NT2/D1 (cell line): ENCODE results near the gene RBMX.
A peak's percentile ranks its signal among the peaks of the same experiment; 100 is the strongest.
"Not testable (repeated sequence)": the region's sequence is repeated elsewhere in the genome, so short reads cannot be mapped to it uniquely, and the experiment has no call there.

Experiments used
- DNase-seq: peaks from one replicate; pipeline ENCODE4 v3.0.0-alpha.2; 2011; ENCODE audit warnings: low read depth, low spot score
- H3K27me3 ChIP-seq: 2 replicates; pipeline ENCODE4 v1.6.0; 2011; ENCODE audit warnings: mild to moderate bottlenecking; ENCODE audit not compliant: insufficient read length, insufficient read depth
- H3K36me3 ChIP-seq: 2 replicates; pipeline ENCODE4 v1.6.1; 2011; ENCODE audit warnings: mild to moderate bottlenecking, low read length, mixed read lengths; ENCODE audit not compliant: insufficient read depth, insufficient read length
- H3K4me1 ChIP-seq: 2 replicates; pipeline ENCODE4 v1.5.1; 2011; ENCODE audit not compliant: insufficient read depth, insufficient read length
- H3K4me3 ChIP-seq: 2 replicates; pipeline ENCODE4 v1.5.1; 2011; ENCODE audit warnings: low read depth; ENCODE audit not compliant: insufficient read length
- H3K9ac ChIP-seq: 2 replicates; pipeline ENCODE4 v1.6.0; 2011; ENCODE audit warnings: low read depth; ENCODE audit not compliant: insufficient read length
- H3K9me3 ChIP-seq: 2 replicates; pipeline ENCODE4 v1.5.1; 2011; ENCODE audit warnings: mild to moderate bottlenecking, low read length; ENCODE audit not compliant: insufficient read depth
- SUZ12 ChIP-seq: IDR thresholded peaks from 2 replicates; pipeline ENCODE4 v1.6.1; 2011; ENCODE audit not compliant: insufficient read length, insufficient read depth; ENCODE audit errors: extremely low read depth
- YY1 ChIP-seq: IDR thresholded peaks from 2 replicates; pipeline ENCODE4 v1.6.1; 2011; ENCODE audit not compliant: insufficient read length, insufficient read depth
- ZNF274 ChIP-seq: IDR thresholded peaks from 2 replicates; pipeline ENCODE4 v1.6.1; 2011; ENCODE audit warnings: mild to moderate bottlenecking, low read depth, low read length

The RBMX gene

DNA sequence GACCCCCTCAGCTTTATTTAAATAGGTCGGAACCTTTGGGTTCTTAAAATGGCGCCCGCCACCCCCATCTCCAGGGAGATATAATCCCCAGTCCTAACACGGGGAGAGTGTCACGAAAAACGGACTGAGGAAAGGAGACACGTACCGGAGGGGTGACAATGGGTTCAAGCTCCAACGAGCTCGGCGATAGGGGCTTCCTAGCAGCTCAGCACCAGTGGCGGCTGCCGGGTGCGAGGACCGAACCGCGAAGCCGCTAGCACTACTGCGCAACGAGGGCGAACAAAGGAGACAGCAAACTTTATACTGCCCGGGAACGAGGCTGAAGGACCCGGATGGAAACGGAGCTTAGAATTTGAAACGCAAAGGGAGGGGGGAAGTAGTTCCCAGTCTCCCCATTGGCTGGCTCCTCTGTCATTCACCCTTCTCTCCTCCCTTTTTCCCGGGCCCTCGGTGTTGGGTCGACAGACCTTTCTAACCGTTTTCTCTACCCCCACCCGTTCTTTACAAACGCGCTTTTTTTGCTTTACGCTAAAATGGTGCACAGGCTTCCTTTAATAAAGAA is at the start of gene RBMX:
Gene RBMX (minus strand): TSS at position 274 of the 562 bp plus-strand sequence. CDS start 1,298 bp downstream, outside the sequence.
- Histone ChIP-seq H3K4me1 (no peaks in the 10 kb centered on the region), H3K9me3 (no peaks in the 10 kb centered on the region)

DNA sequence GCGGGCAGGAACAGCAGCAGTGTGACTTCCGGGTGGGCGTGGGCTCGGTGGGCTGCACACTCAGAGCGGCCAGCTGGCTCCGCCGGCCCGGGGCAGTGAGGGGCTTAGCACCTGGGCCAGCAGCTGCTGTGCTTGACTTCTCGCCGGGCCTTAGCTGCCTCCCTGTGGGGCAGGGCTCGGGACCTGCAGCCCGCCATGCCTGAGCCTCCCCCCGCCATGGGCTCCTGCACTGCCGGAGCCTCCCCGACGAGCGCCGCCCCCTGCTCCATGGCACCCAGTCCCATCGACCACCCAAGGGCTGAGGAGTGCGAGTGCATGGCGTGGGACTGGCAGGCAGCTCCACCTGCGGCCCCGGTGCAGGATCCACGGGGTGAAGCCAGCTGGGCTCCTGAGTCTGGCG is 40.9 kb upstream of the RBMX start:
- not testable (repeated sequence) for H3K4me3 ChIP-seq, H3K9ac ChIP-seq, H3K9me3 ChIP-seq, H3K27me3 ChIP-seq, H3K4me1 ChIP-seq, H3K36me3 ChIP-seq, DNase-seq

More for the DNA sequence above, at the start of gene RBMX:
- TF ChIP-seq YY1 (no peak), SUZ12 (no peak), ZNF274 (no peak)
- H3K4me3 ChIP-seq = peak within 1 kb of the TSS; percentile 68
- peak; percentile 74 for DNase-seq
- H3K9ac ChIP-seq = peak within 1 kb of the TSS; percentile 93
- peaks cover 32% of the 10 kb centered on the region for H3K36me3 ChIP-seq
- no peaks in the 10 kb centered on the region for H3K27me3 ChIP-seq

DNA sequence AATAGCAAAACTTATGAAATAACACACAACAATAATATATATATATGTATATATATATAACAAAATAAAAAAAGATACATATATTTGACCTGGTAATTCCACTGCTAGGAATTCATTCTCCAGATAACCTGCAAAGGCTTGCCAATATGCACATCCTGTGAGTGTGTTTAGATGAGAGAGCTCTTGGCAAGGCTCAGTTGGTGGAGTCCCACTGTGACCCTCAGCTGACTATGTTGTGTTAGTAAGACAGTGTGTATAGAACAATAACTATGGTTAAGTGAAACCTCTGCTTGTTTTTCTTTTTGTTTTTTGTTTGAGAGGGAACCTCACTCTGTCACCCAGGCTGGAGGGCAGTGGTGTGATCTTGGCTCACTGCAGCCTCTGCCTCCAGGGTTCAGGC is 39.5 kb upstream of the RBMX start:
- no peak overlapping the region for H3K4me3 ChIP-seq
- TF ChIP-seq SUZ12 (no peak), ZNF274 (no peak), YY1 (no peak)
- DNase-seq = no peak
- H3K27me3 ChIP-seq = no peaks in the 10 kb centered on the region
- H3K4me1 ChIP-seq = no peaks in the 10 kb centered on the region
- H3K9me3 ChIP-seq = no peaks in the 10 kb centered on the region
- H3K36me3 ChIP-seq = no peaks in the 10 kb centered on the region
- no peak overlapping the region for H3K9ac ChIP-seq

DNA sequence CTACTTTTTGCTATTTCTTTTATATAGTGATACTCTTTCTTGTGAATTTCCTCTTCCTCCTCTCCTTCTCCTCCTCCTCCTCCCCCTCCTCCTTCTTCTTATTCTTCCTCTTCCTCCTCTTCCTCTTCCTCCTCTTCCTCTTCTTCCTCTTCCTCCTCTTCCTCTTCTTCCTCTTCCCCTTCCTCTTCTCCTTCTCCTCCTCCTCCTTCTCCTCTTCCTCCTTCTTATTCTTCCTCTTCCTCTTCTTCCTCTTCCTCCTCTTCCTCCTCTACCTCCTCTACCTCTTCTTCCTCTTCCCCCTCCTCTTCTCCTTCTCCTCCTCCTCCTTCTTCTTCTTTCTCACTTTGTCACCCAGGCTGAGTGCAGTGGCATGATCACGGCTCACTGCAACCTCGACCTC is 36.3 kb upstream of the RBMX start:
- H3K4me1 ChIP-seq = no peaks in the 10 kb centered on the region
- no peak for TF ChIP-seq YY1
- TF ChIP-seq SUZ12 = no peak
- TF ChIP-seq ZNF274 = no peak
- H3K4me3 ChIP-seq = no peak overlapping the region
- no peaks in the 10 kb centered on the region for H3K36me3 ChIP-seq
- no peak overlapping the region for H3K9ac ChIP-seq
- no peaks in the 10 kb centered on the region for H3K27me3 ChIP-seq
- DNase-seq = no peak
- H3K9me3 ChIP-seq = no peaks in the 10 kb centered on the region

DNA sequence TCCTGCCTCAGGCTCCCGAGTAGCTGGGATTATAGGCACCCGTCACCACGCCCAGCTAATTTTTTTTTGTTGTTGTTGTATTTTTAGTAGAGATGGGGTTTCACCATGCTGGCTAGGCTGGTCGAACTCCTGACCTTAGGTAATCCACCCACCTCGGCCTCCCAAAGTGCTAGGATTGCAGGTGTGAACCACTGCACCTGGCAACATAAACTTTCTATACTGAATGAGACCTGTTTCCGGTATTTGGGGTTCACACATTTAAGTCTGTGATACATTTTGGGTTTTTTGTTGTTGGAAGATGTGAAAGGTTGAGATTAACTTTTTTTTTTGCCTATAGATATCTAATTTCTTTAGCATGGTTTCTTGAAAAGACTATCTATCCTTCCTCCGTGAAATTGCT is 31.1 kb upstream of the RBMX start:
- H3K4me1 ChIP-seq, H3K4me3 ChIP-seq, H3K9me3 ChIP-seq, DNase-seq, H3K27me3 ChIP-seq, H3K9ac ChIP-seq, H3K36me3 ChIP-seq: not testable (repeated sequence)

DNA sequence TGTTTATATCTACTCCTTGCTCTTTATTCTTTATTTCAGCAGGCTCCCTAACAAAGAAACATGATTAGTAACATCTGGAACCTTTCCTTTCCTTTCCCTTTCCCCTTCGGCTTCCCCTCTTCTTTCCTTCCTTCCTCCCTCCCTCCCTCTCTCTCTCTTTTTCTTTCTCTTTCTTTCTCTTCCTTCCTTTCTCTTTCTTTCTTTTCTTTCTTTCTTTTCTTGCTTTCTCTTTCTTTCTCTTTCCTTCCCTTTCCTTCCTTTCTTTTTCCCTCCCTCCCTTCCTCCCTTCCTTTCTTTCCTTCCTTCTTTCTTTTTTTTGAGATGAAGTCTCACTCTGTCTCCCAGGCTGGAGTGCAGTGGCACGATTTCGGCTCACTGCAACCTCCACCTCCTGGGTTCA is 30.7 kb upstream of the RBMX start:
- Histone ChIP-seq H3K36me3 (no peaks in the 10 kb centered on the region), H3K9ac (no peak overlapping the region), H3K4me1 (no peaks in the 10 kb centered on the region), H3K27me3 (no peaks in the 10 kb centered on the region), H3K9me3 (no peaks in the 10 kb centered on the region), H3K4me3 (no peak overlapping the region)
- no peak for DNase-seq
- no peak for TF ChIP-seq ZNF274
- no peak for TF ChIP-seq SUZ12
- no peak for TF ChIP-seq YY1

DNA sequence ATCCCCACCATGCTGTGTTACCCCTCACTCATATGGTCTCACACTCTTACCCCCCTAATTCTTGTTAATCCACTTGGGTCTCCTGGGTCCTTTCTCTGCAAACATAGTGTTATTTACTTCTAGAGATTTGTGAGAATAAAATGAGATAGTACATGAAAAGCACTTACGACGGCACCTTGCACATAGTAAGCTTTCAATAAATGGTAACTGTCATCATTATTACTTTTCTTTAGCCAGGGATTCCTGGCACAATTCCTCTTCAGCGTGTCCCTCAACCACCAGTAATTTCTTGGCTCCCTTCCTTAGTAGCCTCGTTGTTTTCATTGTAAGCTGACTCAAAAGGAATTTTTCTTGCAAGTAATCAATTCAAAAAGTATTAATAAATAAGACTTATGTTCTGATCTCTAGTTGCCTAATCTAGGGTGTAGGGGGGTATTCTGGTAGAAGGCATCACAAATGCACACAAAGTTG is 30.1 kb upstream of the RBMX start:
- Histone ChIP-seq H3K9me3 (no peaks in the 10 kb centered on the region), H3K27me3 (no peaks in the 10 kb centered on the region), H3K9ac (no peak overlapping the region), H3K4me3 (no peak overlapping the region), H3K4me1 (no peaks in the 10 kb centered on the region), H3K36me3 (no peaks in the 10 kb centered on the region)
- no peak for DNase-seq
- TF ChIP-seq YY1 (no peak), ZNF274 (no peak), SUZ12 (no peak)
